Loucy (cell line): Measurements from ENCODE around the gene ELMO1.
A peak's percentile ranks its signal among the peaks of the same experiment; 100 is the strongest.

Experiments
- H2AFZ ChIP-seq: fragments of 200-600 bp; sonication (generic); 2 replicates; pipeline ENCODE4 v1.6.0; 2016; ENCODE audit warnings: antibody characterized with exemption, mild to moderate bottlenecking, low read length, moderate library complexity
- H3F3A ChIP-seq: fragments of 200-600 bp; 2 replicates; pipeline ENCODE4 v1.6.0; 2016; ENCODE audit warnings: antibody characterized with exemption, low read depth, mild to moderate bottlenecking
- H3K27me3 ChIP-seq: fragments of 200-600 bp; sonication (generic); 2 replicates; pipeline ENCODE4 v1.6.1; 2014; ENCODE audit warnings: low read length, mild to moderate bottlenecking; ENCODE audit not compliant: insufficient read depth, poor library complexity, severe bottlenecking
- H3K36me3 ChIP-seq: fragments of 200-600 bp; sonication (generic); 2 replicates; pipeline ENCODE4 v1.6.1; 2016; ENCODE audit warnings: low read length; ENCODE audit not compliant: insufficient read depth
- H3K4me1 ChIP-seq: fragments of 200-600 bp; sonication (generic); 2 replicates; pipeline ENCODE4 v1.5.1; 2014; ENCODE audit warnings: low read length, mild to moderate bottlenecking; ENCODE audit not compliant: insufficient read depth, poor library complexity, severe bottlenecking
- H3K4me2 ChIP-seq: fragments of 200-600 bp; sonication (generic); 2 replicates; pipeline ENCODE4 v1.6.0; 2014; ENCODE audit warnings: antibody characterized with exemption, low read length, low read depth, mild to moderate bottlenecking; ENCODE audit not compliant: poor library complexity, severe bottlenecking
- H3K4me3 ChIP-seq: fragments of 200-600 bp; sonication (generic); 2 replicates; pipeline ENCODE4 v1.5.1; 2014; ENCODE audit warnings: low read length, mild to moderate bottlenecking, mixed read lengths; ENCODE audit not compliant: poor library complexity, severe bottlenecking
- H3K79me2 ChIP-seq: fragments of 200-600 bp; sonication (generic); 2 replicates; pipeline ENCODE4 v1.6.1; 2014; ENCODE audit warnings: low read length; ENCODE audit not compliant: insufficient read depth
- H3K9ac ChIP-seq: fragments of 200-600 bp; sonication (generic); 2 replicates; pipeline ENCODE4 v1.6.0; 2014; ENCODE audit warnings: mild to moderate bottlenecking, low read depth, low read length, moderate library complexity; ENCODE audit not compliant: poor library complexity, severe bottlenecking
- H3K9me2 ChIP-seq: fragments of 200-600 bp; sonication (generic); replicated peaks from 2 replicates; pipeline ENCODE4 v1.6.1; 2016; ENCODE audit warnings: low read depth, low read length, mixed read lengths
- H3K9me3 ChIP-seq: fragments of 200-600 bp; sonication (generic); 2 replicates; pipeline ENCODE4 v1.6.1; 2014; ENCODE audit warnings: mild to moderate bottlenecking, antibody characterized with exemption, low read length, low read depth; ENCODE audit not compliant: insufficient read depth
- H4K20me1 ChIP-seq: fragments of 200-600 bp; sonication (generic); 2 replicates; pipeline ENCODE4 v1.6.0; 2014; ENCODE audit warnings: antibody characterized with exemption, low read length, mild to moderate bottlenecking; ENCODE audit not compliant: insufficient read depth, poor library complexity, severe bottlenecking
- CTCF ChIP-seq: fragments of 200-600 bp; sonication (generic); conservative IDR thresholded peaks from 2 replicates; pipeline ENCODE4 v1.5.1; 2014; ENCODE audit warnings: mild to moderate bottlenecking, antibody characterized with exemption, low read length
- EZH2phosphoT487 ChIP-seq: fragments of 200-600 bp; IDR thresholded peaks from 2 replicates; pipeline ENCODE4 v1.6.1; 2018; ENCODE audit warnings: antibody characterized with exemption, mild to moderate bottlenecking, moderate library complexity, borderline replicate concordance

The ELMO1 gene

DNA sequence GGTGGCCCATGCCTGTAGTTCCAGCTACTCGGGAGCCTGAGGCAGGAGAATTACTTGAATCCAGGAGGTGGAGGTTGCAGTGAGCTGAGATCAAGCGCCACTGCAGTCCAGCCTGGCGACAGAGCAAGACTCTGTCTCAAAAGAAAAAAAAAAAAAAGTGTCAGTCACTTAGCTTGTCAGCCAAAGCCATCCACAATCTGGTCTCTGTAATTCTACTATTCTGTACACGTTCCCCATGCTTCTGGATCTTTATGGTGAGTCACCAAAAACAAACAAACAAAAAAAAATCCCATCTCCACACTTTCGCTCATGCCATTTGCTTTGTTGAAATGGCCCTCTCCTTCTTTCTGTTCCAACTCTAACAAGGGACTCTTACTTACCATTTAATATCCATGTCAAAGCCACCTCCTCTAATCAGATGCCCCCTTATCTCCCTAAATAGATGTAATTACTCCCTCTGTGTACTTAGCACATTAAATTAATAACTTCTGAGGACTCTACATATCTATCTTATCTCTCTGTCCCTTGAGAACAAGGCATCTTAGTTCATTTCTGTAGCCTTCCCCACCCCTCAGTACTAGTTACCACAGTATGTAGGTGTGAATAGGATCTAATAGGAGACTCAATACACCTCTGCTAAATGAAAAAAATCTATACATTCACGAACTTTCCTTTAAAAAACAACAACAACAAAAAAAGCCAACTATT, 128.4 kb downstream of the ELMO1 start:
- peaks cover 84% of the 10 kb centered on the region for H3K79me2 ChIP-seq
- H2AFZ ChIP-seq = no peak overlapping the region
- peaks cover 57% of the 10 kb centered on the region for H4K20me1 ChIP-seq
- no peak overlapping the region for H3K4me2 ChIP-seq
- no peak overlapping the region for H3K9ac ChIP-seq
- no peak overlapping the region for H3K4me3 ChIP-seq
- no peak for TF ChIP-seq CTCF
- TF ChIP-seq EZH2phosphoT487 = no peak
- H3K4me1 ChIP-seq = peaks cover 22% of the 10 kb centered on the region
- H3K9me3 ChIP-seq = no peaks in the 10 kb centered on the region
- H3K36me3 ChIP-seq = peaks cover 16% of the 10 kb centered on the region; the same call in 1 of the 2 replicates
- peaks cover 6% of the 10 kb centered on the region for H3F3A ChIP-seq
- no peaks in the 10 kb centered on the region for H3K9me2 ChIP-seq
- H3K27me3 ChIP-seq = no peaks in the 10 kb centered on the region

DNA sequence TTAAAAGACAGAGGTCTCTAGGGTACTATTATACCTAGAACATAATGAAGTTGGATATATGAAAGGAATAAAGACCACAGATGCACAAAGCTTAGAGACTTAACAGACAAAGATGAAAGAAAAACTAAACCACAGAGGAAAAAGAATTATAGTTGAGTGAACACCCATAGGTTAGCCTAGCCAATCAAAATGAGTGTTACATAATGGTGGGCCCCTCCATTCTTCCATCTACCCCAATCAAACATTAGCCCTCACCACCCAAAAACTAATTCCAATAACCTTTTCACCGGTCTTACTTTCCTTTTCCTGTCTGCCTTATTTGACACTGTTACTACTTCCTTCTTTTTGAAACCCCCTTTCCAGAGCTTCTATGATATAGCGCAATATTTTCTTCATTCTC, 130.1 kb downstream of the ELMO1 start:
- Histone ChIP-seq H3K4me3 (peak overlapping the region; percentile 52), H2AFZ (no peak overlapping the region), H3F3A (peaks cover 6% of the 10 kb centered on the region), H4K20me1 (peaks cover 48% of the 10 kb centered on the region), H3K9me3 (no peaks in the 10 kb centered on the region), H3K9ac (no peak overlapping the region), H3K4me1 (peaks cover 22% of the 10 kb centered on the region), H3K9me2 (no peaks in the 10 kb centered on the region), H3K4me2 (peak overlapping the region; percentile 80), H3K36me3 (peaks cover 21% of the 10 kb centered on the region), H3K79me2 (peaks cover 74% of the 10 kb centered on the region), H3K27me3 (no peaks in the 10 kb centered on the region)
- no peak for TF ChIP-seq CTCF
- no peak for TF ChIP-seq EZH2phosphoT487

GRCh38 chr7:37315772-37316715, 132.6 kb downstream of the ELMO1 start:
- peaks cover 80% of the 10 kb centered on the region for H3K79me2 ChIP-seq
- H3K27me3 ChIP-seq = no peaks in the 10 kb centered on the region
- H3F3A ChIP-seq = peaks cover 10% of the 10 kb centered on the region
- peaks cover 44% of the 10 kb centered on the region for H3K36me3 ChIP-seq
- TF ChIP-seq CTCF = no peak
- no peak for TF ChIP-seq EZH2phosphoT487
- no peaks in the 10 kb centered on the region for H3K9me3 ChIP-seq
- no peak overlapping the region for H2AFZ ChIP-seq
- no peak overlapping the region for H3K9ac ChIP-seq
- peaks cover 60% of the 10 kb centered on the region for H4K20me1 ChIP-seq
- H3K4me2 ChIP-seq = no peak overlapping the region
- H3K4me1 ChIP-seq = peaks cover 24% of the 10 kb centered on the region
- no peak overlapping the region for H3K4me3 ChIP-seq
- no peaks in the 10 kb centered on the region for H3K9me2 ChIP-seq
